DOHH2 (cell line): ENCODE data around the gene RNLS.

Experiments
- EZH2phosphoT487 ChIP-seq: fragments of 200-600 bp; sonication (generic); IDR thresholded peaks from 2 replicates; pipeline ENCODE4 v1.6.1; 2017; ENCODE audit warnings: borderline replicate concordance, mild to moderate bottlenecking, antibody characterized with exemption, low read length, moderate library complexity, mixed read lengths
- TF ChIP-seq, protein P1 (sequence below): fragments of 200-600 bp; sonication (generic); IDR thresholded peaks from one replicate; pipeline ENCODE4 v1.5.1; 2014; ENCODE audit warnings: antibody characterized with exemption, mild to moderate bottlenecking, low read depth, low read length; ENCODE audit not compliant: poor library complexity, severe bottlenecking

DNA sequence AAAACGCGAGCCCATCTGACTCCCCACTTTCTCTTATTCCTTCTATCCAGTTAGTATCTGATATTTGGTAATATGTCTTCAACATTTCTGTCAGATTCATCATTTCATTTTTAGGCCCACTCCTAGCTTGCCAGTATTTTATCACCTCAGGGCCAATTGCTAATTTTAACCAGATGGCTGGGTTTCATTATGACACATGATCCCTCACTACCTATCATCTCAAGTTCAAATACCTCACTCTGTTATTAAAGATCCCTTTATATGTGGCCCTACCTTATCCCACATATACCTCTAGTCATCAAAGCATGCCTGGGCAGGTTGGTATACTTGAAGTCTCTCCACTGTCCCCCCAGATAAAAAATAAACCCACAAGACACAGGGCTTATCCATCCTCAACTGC lies 104.9 kb downstream of the RNLS start:
- TF ChIP-seq, protein P1, sequence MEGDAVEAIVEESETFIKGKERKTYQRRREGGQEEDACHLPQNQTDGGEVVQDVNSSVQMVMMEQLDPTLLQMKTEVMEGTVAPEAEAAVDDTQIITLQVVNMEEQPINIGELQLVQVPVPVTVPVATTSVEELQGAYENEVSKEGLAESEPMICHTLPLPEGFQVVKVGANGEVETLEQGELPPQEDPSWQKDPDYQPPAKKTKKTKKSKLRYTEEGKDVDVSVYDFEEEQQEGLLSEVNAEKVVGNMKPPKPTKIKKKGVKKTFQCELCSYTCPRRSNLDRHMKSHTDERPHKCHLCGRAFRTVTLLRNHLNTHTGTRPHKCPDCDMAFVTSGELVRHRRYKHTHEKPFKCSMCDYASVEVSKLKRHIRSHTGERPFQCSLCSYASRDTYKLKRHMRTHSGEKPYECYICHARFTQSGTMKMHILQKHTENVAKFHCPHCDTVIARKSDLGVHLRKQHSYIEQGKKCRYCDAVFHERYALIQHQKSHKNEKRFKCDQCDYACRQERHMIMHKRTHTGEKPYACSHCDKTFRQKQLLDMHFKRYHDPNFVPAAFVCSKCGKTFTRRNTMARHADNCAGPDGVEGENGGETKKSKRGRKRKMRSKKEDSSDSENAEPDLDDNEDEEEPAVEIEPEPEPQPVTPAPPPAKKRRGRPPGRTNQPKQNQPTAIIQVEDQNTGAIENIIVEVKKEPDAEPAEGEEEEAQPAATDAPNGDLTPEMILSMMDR, result no peak
- no peak for TF ChIP-seq EZH2phosphoT487
